Heart left ventricle (tissue), 16 donors: Measurements from ENCODE around the gene TCP11L2. TPM values are rescaled to one million over a fixed set of nuclear protein-coding genes. Genes with fewer than 3 reads are reported as not detected.

ENCODE experiments used
- ATAC-seq, 4 donors: fragments of 200-7000 bp; cut with Tn5 transposase; one replicate each; pipeline ENCODE4 v1.9.1; 2020 to 2022; ENCODE audit warnings: moderate library complexity in 4 of 4, mild to moderate bottlenecking in 3 of 4, moderate number of reproducible peaks in 1 of 4
- DNase-seq, 5 donors: peaks; one replicate each; pipeline ENCODE4 v3.0.0-alpha.2; 2020
- H3K27ac ChIP-seq, 12 donors: fragments of 200-600 bp; sonication (generic) in 4 of 12; one replicate each; pipeline versions ENCODE4 v1.5.0 to v1.8.0; 2016 to 2022; ENCODE audit warnings: mild to moderate bottlenecking in 2 of 12
- H3K27me3 ChIP-seq, 9 donors: fragments of 200-600 bp; sonication (generic) in 2 of 9; one replicate each; pipeline versions ENCODE4 v1.5.1 to v1.8.0; 2016 to 2022; ENCODE audit warnings: mild to moderate bottlenecking in 3 of 9
- H3K36me3 ChIP-seq, 9 donors: fragments of 200-600 bp; sonication (generic) in 2 of 9; one replicate each; pipeline versions ENCODE4 v1.5.0 to v1.8.0; 2018 to 2022; ENCODE audit warnings: mild to moderate bottlenecking in 2 of 9
- H3K4me1 ChIP-seq, 12 donors: fragments of 200-600 bp; sonication (generic) in 4 of 12; one replicate each; pipeline versions ENCODE4 v1.5.0 to v1.8.0; 2016 to 2022; ENCODE audit warnings: mild to moderate bottlenecking in 3 of 12
- H3K4me3 ChIP-seq, 12 donors: fragments of 200-600 bp; sonication (generic) in 4 of 12; one replicate each; pipeline versions ENCODE4 v1.5.0 to v1.8.0; 2017 to 2022; ENCODE audit warnings: mild to moderate bottlenecking in 9 of 12, moderate library complexity in 4 of 12
- H3K9me3 ChIP-seq, 12 donors: fragments of 200-600 bp; sonication (generic) in 4 of 12; one replicate each; pipeline versions ENCODE4 v1.5.0 to v1.8.0; 2016 to 2022; ENCODE audit warnings: mild to moderate bottlenecking in 1 of 12
- CTCF ChIP-seq, 12 donors: fragments of 200-600 bp; sonication (generic) in 4 of 12; IDR thresholded peaks; one replicate each; pipeline versions ENCODE4 v1.5.0 to v1.8.0; 2018 to 2022; ENCODE audit warnings: antibody characterized with exemption in 12 of 12, mild to moderate bottlenecking in 5 of 12
- POLR2A ChIP-seq, 2 donors: fragments of 450-650 bp; IDR thresholded peaks; one replicate each; pipeline ENCODE4 v1.6.1; 2017; ENCODE audit warnings: antibody characterized with exemption in 2 of 2, mild to moderate bottlenecking in 2 of 2, moderate library complexity in 2 of 2
- WGBS, 4 donors: extraction: QIAGEN DNeasy Blood & Tissue Kit in 2 of 4; methylation state at CpG; one replicate each; pipeline versions ENCODE4 v1.1.5 to v1.1.7; 2013 to 2018; 5-methylcytosine and 5-hydroxymethylcytosine counted together
- intact Hi-C, 10 donors: fragments of 100-400 bp; cut with DNase I; formaldehyde crosslinking; loops; one replicate each; pipeline versions ENCODE4 v1.11.1 to v1.14.2; 2022
- polyA plus RNA-seq, 2 donors: library from polyadenylated mRNA; stranded (reverse); fragments of 200-250 nt; gene quantifications; one replicate each; pipeline ENCODE4 v1.2.3, GENCODE V29; 2013
- total RNA-seq, 9 donors: library from RNA; depleted of rRNA in 2 of 9; stranded (reverse); fragments of >200 nt in 2 of 9; fragmentation: NEBNext Ultra II Directional in 3 of 9; extraction: Animal tissue kit (Norgen Biotek cat#: 25700) in 3 of 9; gene quantifications; one replicate each; pipeline versions ENCODE4 v1.1.0 to v1.2.4, GENCODE V29; 2016 to 2023
- donor health status: ischemic (EF 13 %, LVEDD 7.1; RV severe dilation, severe dysfunction).
- donor health status: healthy with polysubstance abuse.
- donor health status: DM: no; HTN: yes; CAD: no.
- donor health status: DM: no; HTN: no; CAD: no.
- donor health status: ischemic (EF 25% LVEDD 6.9; RV normal size, moderate dysfunction).
- donor health status: ischemic (EF 25% LVEDD 5.7; RV mildly dilated, moderate dysfunction).
- donor health status: healthy.
- donor health status: DM: yes; HTN: yes; CAD: no.
- donor health status: ischemic (EF 35%, LVEDD 5.7; RV mildly dilated, moderate dysfunction).
- donor health status: nonischemic (EF 11% LVEDD 7.7; RV severe dilation, severe dysfunction).
- donor health status: DM: yes; HTN: yes; CAD: no.
- donor health status: PGD.
- donor health status: ischemic (EF 29% LVEDD 5.4; RV normal size, mild dysfunction).
- donor health status: nonischemic (EF 23%, LVEDD 6.1; RV moderate dilation, normal function).

Gene TCP11L2
- total and polyA plus RNA-seq, 11 donors: 15.5 to 147 (median 97.3) TPM

- Histone ChIP-seq H3K4me1 (no peaks in the 10 kb centered on the region), H3K27me3 (no peaks in the 10 kb centered on the region), H3K9me3 (no peaks in the 10 kb centered on the region), H3K36me3 (no peaks in the 10 kb centered on the region), H3K27ac (no peak overlapping the region), H3K4me3 (no peak overlapping the region)
- TF ChIP-seq POLR2A (IDR thresholded peaks at IDR 0.05) (no peak), CTCF (IDR thresholded peaks at IDR 0.05) (no peak)
- ATAC-seq (no peak), DNase-seq (no peak)
- WGBS, 4 donors: 46 to 75% (median 64%) methylated on average over 5 of the region's 5 CpGs
- intact Hi-C loops: no loop called here
Measured at GRCh38 chr12:106255952-106256351, 46.6 kb upstream of the TCP11L2 start.

GRCh38 chr12:106256524-106256923 is 46.0 kb upstream of the TCP11L2 start:
- TF ChIP-seq POLR2A (IDR thresholded peaks at IDR 0.05) (no peak), CTCF (IDR thresholded peaks at IDR 0.05) (no peak)
- intact Hi-C loops: no loop called here
- no peaks in the 10 kb centered on the region for H3K36me3 ChIP-seq

GRCh38 chr12:106258226-106258625 is 44.3 kb upstream of the TCP11L2 start:
- H3K9me3 ChIP-seq: no peaks in the 10 kb centered on the region
- no peaks in the 10 kb centered on the region for H3K27me3 ChIP-seq
- TF ChIP-seq POLR2A (IDR thresholded peaks at IDR 0.05): no peak
- TF ChIP-seq CTCF (IDR thresholded peaks at IDR 0.05): no peak
- intact Hi-C loops: no loop called here
- H3K27ac ChIP-seq: no peak overlapping the region
- no peaks in the 10 kb centered on the region for H3K4me1 ChIP-seq
- no peak overlapping the region for H3K4me3 ChIP-seq
- no peak for ATAC-seq
- WGBS, 4 donors: 62 to 88% (median 81%) methylated on average over 4 of the region's 4 CpGs
- no peak for DNase-seq
- no peaks in the 10 kb centered on the region for H3K36me3 ChIP-seq

More at GRCh38 chr12:106256524-106256923, 46.0 kb upstream of the TCP11L2 start:
- H3K4me1 ChIP-seq: no peaks in the 10 kb centered on the region
- H3K4me3 ChIP-seq: no peak overlapping the region
- H3K9me3 ChIP-seq: no peaks in the 10 kb centered on the region
- ATAC-seq (no peak), DNase-seq (no peak)
- H3K27ac ChIP-seq: no peak overlapping the region
- no peaks in the 10 kb centered on the region for H3K27me3 ChIP-seq

GRCh38 chr12:106258935-106259334 is 43.6 kb upstream of the TCP11L2 start:
- no peaks in the 10 kb centered on the region for H3K4me1 ChIP-seq
- no peaks in the 10 kb centered on the region for H3K9me3 ChIP-seq
- no peak overlapping the region for H3K4me3 ChIP-seq
- ATAC-seq: no peak
- WGBS, 4 donors: 90 to 100% (median 91%) methylated on average over 1 of the region's 1 CpG; no CpG with 5 or more reads in 1 of the 4 donors
- no peak for DNase-seq
- no peak for TF ChIP-seq POLR2A (IDR thresholded peaks at IDR 0.05)
- no peak for TF ChIP-seq CTCF (IDR thresholded peaks at IDR 0.05)
- H3K27ac ChIP-seq: no peak overlapping the region
- H3K36me3 ChIP-seq: no peaks in the 10 kb centered on the region
- H3K27me3 ChIP-seq: no peaks in the 10 kb centered on the region
- intact Hi-C loops: no loop called here
